GM18870 (cell line): ENCODE measurements around the gene FZD2.
"Not testable (repeated sequence)": the region's sequence is repeated elsewhere in the genome, so short reads cannot be mapped to it uniquely, and the experiment has no call there.

ENCODE experiments used
- ATAC-seq: cut with Tn5 transposase; IDR thresholded peaks from one replicate; pipeline ENCODE4 v1.9.1; 2021; ENCODE audit warnings: moderate library complexity; ENCODE audit not compliant: unreplicated experiment

Gene FZD2

DNA sequence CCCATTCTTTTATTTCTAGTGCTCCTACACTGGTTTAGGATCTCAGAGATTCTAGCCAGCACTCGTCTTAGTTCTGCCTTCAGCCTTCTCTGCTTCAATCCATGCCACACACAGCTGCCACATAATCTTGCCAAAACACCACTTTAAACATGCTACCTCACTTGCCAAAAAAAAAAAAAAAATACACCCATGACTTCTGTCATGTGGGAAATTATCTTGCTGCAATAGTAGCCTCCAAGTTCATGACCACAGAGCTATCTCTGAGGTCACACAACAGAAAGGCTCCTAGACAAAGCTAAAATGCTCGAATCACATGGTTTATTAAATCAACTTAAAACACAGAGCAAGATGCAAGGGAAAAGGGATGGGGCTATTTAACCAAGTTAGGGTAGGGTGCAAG lies 18.1 kb downstream of the FZD2 start:
- ATAC-seq: no peak

DNA sequence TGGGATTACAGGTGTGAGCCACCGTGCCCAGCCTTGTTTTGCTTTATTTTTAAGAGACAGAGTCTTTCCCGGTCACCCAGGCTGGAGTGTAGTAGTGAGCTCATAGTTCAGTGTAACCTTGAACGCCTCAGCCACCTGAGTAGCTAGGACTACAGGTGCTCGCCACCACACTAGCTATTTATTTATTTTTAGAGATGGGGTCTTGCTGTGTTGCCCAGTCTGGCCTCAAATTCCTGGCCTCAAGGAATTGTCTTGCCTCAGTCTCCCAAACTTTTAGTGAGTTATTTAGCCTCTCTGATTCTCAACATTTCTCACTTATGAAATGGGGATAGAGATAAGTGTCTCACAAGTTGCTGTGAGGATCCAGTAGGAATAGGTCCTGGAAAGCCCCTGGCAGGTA lies 21.7 kb downstream of the FZD2 start:
- ATAC-seq: no peak

DNA sequence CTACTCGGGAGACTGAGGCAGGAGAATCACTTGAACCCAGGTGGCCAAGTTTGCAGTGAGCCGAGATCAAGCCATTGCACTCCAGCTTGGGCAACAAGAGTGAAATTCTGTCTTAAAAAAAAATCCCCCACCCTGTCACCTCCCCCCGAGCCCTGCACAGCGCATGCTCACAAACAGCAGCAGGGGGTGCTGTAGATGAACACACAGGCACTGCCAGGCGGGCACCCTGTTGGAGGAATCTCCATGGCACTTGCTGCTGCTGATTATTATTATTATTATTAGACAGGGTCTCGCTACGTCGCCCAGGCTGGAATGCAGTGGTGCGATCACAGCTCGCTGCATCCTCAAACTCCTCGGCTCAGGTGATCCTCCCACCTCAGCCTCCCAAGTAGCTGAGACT lies 24.6 kb downstream of the FZD2 start:
- ATAC-seq: no peak

- ATAC-seq: no peak
Measured at GRCh38 chr17:44584443-44584842, 27.2 kb downstream of the FZD2 start.

- ATAC-seq: no peak
Measured at GRCh38 chr17:44585315-44585714, 28.0 kb downstream of the FZD2 start.

GRCh38 chr17:44587339-44587738 lies 30.1 kb downstream of the FZD2 start:
- ATAC-seq: no peak

DNA sequence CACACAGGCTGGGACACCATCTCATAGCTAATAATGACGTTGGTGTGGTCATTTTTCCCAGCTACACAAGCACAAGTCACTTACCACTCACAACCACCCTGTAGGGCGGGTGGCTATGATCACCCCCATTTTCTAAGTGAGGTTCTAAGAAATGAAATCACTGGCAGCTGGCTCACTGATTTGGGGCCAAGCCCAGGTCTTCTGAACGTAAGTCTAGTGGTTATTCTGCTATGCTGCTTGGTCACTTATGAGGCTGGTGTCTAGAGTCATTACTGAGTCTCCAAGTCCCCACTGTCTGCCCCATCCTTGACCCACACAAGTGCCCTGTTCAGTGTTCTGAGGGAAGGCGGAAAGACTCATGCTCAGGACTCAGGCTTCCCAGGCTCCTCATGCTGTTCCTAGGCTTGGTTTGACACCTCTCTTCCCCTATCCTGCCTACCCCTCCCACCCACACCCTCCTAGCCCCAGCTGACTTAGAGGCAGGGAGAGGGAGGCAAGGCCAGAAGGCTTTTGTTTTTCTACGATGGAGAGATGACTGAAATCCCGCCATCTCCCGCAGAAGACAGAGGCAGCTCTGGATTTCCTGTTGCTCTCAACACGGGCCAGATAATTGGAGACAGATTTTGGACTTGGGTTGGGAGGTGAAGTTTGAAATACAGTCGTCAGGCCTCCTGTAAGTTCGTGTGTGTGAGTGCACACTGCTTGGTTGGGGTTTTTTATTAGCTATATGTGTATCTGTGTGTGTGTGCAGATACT lies 32.2 kb downstream of the FZD2 start:
- no peak for ATAC-seq

GRCh38 chr17:44590072-44590462 lies 32.8 kb downstream of the FZD2 start:
- ATAC-seq: not testable (repeated sequence)

GRCh38 chr17:44590762-44591161 lies 33.5 kb downstream of the FZD2 start:
- not testable (repeated sequence) for ATAC-seq

- no peak for ATAC-seq
Measured at GRCh38 chr17:44591206-44591605, 33.9 kb downstream of the FZD2 start.

DNA sequence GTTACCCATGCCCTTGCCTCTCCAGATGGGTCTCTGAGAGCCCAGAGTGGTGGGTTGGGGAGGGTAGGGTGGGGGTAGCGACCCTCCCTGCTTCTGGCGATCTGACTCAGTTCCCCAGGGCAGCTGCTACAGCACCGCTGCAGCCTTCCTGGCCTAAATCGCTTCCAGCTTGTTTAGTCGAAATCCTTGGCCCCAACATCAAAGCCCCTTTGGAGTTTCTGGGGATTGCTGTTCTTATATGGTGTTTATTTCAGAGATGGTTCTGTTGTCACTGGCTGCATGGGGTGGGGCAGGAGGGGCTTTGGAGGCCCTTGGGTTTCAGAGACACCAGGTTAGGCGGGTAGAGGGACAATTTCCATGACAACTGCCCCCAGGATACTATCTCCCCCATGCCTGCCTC lies 35.9 kb downstream of the FZD2 start:
- no peak for ATAC-seq

- no peak for ATAC-seq
Measured at GRCh38 chr17:44595216-44595775, 38.0 kb downstream of the FZD2 start.

GRCh38 chr17:44598329-44598728 lies 41.0 kb downstream of the FZD2 start:
- ATAC-seq: no peak

DNA sequence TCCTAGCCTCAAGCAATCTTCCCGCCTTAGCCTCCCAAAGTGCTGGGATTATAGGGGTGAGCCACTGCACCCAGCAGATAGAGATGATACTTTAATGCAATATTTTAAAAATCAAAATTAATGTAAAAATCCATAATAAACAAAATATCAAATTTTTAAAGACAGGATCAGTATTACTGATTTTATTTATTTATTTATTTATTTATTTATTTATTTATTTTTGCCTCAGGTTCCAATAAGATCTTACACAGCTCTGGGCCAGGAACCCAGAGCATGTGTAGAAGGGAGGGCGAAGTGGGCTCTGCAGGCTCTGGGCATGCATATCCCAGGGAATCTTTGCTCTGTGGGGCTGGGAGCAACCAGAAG lies 41.6 kb downstream of the FZD2 start:
- ATAC-seq: no peak

- no peak for ATAC-seq
Measured at GRCh38 chr17:44599298-44600175, 42.3 kb downstream of the FZD2 start.

DNA sequence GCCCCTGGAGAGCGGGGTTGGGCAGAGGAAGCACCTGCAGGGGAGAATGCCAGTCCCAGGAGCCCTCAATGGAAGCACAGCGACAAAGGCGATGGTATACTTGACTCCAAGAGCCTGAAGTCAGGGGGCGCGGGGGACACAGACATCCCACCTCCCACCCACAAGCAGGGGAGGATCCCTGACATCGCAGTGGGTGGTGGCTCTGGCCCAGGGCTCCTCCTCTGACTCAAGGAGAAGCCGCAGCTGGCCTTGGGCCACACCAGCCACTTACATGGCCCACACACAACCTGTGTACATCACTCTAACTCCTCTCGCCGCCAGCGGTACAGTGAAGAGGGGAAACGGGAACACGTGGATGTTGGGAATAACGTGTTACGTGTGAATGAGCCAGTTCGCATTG lies 44.3 kb downstream of the FZD2 start:
- no peak for ATAC-seq

DNA sequence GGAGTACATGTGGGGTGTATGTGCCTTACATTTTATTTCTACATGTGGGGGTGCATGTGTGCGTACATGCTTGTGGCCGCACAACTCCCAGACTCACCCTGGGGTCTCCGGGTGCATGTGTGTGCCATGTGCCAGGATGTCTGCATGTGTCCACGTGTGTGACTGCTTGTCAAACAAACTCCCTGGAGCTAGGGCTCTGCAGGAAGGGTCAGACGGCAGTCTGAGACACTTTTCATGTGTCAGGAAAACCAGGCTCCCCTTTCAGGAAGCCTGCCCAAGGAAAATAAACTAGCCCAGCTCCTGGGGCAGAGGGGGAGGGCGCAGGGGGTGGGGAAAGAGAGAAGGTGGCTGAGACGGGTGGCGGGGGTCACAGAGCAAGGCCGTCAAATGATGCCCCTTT lies 44.7 kb downstream of the FZD2 start:
- ATAC-seq: no peak

DNA sequence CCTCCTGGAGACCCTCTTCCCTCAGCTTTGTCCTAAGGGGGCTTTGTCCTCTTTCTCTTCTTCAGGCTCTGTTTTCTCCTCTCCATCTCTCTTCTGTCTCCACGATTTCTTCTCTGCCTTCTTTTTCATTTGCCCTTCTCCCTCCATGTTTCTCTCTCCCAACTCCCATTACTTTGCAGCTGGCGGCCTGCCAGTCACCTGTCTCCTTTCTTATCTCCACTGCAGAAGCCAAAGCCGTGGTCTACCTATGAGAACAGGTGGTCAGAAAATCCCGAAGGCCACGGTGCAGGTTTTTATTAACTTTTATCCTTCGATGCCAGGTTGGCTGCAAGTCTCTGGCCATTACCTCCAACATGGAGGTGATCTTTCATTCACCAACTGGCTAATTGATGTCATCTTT lies 45.1 kb downstream of the FZD2 start:
- ATAC-seq: no peak

DNA sequence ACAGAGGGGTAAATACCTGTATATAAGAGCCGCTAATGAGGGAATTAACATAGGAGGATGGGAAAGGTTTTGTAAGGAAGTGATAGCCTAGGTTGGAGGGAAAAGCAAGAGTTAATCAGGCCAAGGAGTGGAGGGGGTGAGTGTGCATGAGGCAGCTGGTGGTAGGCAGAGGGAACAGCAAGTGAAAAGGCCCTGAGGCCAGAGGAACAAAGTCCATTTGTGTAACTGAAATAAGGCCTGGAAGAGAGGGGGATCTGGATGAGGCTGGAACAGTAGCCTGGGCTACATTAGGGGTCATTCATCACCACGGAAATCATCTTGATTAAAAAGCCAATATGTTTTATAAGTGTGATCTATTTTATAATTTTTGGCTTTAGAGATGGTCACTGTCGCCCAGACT lies 45.7 kb downstream of the FZD2 start:
- ATAC-seq: no peak

GRCh38 chr17:44604116-44604761 lies 47.0 kb downstream of the FZD2 start:
- ATAC-seq: no peak

DNA sequence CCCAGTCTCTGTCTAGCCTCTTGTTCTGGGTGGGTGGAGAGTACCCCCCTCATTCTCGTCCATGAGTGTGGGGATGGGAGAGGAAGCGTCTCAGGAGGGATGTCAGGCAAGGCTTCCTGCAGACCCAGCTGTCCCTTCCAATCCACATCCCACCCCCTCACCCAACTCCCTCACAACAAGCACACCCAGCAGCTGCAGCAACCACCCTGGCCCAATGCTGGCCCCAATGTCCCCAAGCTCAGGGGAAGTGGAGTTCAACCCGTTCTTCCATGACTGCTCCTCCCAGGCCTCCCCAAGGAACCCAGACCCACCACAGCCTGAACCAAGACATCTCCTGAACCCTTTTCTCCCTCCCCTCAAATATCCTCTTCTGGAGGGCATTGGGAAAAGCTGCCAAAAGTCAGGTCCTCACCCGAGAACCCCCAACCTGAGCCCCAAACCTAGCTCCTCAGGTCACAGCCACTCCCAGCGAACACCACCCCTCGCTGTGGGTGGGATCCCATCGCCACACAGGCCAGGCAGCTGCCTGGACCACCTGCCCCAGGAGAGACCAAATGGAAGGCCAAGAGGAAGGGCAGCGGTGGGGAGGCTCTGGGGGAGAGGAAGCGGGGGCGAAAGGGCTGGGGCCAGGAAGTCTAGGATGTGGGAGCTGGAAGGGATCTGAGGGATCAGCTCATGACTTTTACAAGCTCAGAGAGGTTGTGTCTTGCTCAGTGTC lies 47.6 kb downstream of the FZD2 start:
- ATAC-seq: no peak
